HG03039 (cell line): ENCODE results near the gene CYP11A1.

ENCODE experiments used
- ATAC-seq: cut with Tn5 transposase; IDR thresholded peaks from one replicate; pipeline ENCODE4 v1.9.1; 2021; ENCODE audit warnings: mild to moderate bottlenecking, moderate library complexity; ENCODE audit not compliant: unreplicated experiment

CYP11A1 gene

DNA sequence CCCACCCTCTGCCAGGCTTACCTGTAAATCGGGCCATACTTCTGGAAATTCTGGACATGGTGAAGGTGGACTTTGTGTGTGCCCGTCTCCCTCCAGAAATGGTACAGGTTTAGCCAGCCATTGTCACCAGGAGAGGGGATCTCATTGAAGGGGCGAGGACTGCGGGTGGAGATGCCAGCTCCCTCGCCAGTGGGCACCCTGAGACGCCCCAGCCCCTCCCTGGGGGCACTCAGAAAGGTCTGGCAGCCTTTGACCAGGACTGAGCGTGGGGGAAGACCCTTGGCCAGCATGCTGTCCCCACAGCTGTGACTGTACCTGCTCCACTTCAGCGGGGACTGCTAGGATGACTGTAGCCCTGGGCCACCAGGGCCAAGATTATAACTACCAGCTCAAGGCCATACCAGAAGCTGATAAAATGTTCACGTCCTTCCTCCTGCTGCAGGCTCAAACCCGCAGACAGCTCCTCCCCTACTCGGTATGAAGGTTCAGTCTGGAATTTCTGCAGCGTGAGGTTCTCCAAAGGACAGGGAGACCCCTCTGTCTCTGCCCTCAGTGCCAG lies at the start of gene CYP11A1:
Gene CYP11A1, minus strand, starts transcription at position 351 of the 559 bp plus-strand sequence. Its CDS starts 61 bp downstream, at position 290.
- no peak for ATAC-seq

GRCh38 chr15:74417225-74417624 lies 49.8 kb upstream of the CYP11A1 start:
- ATAC-seq: no peak

GRCh38 chr15:74415966-74416916 lies 48.8 kb upstream of the CYP11A1 start:
- no peak for ATAC-seq

- no peak for ATAC-seq
These were observed 47.3 kb upstream of the CYP11A1 start for GRCh38 chr15:74414603-74415338.

DNA sequence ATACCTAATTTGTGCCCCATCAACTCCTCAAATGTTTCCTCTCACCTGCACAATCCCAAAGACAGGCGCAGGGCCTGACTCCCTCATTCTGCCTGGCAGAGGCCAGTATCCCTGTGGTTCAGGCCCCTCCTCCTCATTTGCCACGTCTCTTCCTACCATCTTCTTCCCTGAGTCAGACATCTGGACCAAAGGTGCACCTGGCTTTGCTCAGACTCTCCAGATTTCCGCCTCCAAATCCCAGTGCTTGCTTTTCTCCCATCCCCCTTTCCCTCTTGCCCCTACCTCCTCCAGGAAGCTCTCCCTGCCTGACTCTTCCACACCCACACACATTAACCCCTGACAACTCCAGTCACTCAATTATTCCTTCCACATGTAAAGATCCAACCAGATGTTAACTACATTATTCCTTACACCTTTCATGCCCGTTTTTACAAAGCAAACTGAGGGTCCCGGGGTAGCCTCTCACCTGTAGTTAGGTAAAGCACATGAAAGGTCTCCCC lies 46.7 kb upstream of the CYP11A1 start:
- no peak for ATAC-seq

- no peak for ATAC-seq
These were observed 46.1 kb upstream of the CYP11A1 start for GRCh38 chr15:74413350-74414080.

GRCh38 chr15:74412159-74412558 lies 44.7 kb upstream of the CYP11A1 start:
- no peak for ATAC-seq

DNA sequence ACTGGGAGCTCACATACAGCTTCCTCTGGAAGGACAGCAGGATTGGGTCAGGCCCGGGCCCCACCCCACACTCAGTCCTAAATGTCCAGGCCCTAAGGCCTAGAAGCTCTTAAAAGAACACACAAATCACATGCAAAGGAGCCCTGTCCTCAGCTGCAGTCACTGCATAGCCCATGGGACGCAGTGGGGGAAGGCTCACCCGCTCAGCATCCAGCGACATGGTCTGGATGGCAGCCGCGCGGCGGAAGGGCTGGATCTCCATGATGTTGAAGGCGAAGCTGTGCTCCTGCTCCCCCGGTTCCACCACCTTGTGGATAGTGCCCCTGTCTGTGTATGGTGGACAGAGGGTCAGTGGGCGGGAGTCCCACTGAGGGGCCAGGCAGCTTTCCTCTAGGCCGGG lies 44.2 kb upstream of the CYP11A1 start:
- ATAC-seq: no peak

- no peak for ATAC-seq
These were observed 43.1 kb upstream of the CYP11A1 start for GRCh38 chr15:74410502-74410901.

DNA sequence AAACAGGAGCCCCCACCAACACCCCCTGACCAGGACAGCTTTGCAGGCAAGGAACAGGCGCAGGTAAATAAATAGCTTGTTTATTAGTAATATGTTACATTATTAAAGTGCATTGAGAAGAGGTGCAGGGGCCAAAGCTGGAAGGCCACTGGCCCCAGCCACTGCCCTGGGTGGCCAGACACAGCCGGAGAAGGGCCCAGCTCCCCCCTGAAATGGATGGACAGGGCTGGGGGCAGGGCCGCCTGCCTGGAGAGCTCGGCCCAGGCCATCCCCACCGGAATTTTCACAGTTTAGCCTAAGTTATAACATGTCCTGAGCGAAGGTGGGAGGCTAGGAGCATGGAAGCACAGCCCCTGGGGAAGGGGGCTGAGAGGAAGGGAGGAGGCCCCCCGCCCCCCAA lies 41.8 kb upstream of the CYP11A1 start:
- no peak for ATAC-seq

GRCh38 chr15:74408815-74409214 lies 41.4 kb upstream of the CYP11A1 start:
- no peak for ATAC-seq

GRCh38 chr15:74408385-74408784 lies 40.9 kb upstream of the CYP11A1 start:
- ATAC-seq: no peak

DNA sequence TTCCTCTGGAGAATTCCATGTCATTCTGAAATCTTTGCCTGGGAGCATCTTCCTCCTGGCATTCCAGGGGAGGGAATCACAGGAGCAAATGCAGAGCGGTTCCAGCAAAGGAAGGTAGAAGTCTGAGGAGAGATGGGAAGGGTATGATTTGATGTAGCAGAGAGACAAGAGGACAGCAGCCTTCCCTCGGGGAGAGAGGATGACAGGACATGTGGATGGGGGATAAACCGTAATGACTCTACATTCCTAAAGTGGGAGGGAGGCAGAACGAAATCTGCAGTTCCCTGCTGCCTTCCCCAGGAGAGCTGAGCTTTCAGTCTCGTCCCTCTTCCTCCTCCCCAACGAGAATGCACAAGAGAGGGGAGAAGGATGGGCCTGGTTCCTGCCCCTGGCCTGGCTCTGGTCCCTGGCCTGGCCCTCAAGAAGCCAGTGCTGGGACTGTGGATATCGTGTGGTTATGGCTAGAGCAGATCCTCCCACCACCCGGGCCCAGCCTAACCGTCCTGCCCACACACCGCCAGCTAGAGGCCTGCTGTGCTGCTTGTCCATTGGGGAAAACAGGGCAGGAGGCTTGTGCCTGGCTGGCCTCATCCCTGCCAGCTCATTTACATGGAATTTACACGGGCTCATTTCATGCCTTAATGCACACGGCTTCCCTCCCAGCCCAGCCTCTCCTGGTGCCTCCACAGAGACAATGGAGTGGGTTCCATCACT lies 39.7 kb upstream of the CYP11A1 start:
- ATAC-seq: no peak

- no peak for ATAC-seq
These were observed 39.1 kb upstream of the CYP11A1 start for GRCh38 chr15:74406517-74406916.

- no peak for ATAC-seq
These were observed 38.4 kb upstream of the CYP11A1 start for GRCh38 chr15:74405823-74406222.

DNA sequence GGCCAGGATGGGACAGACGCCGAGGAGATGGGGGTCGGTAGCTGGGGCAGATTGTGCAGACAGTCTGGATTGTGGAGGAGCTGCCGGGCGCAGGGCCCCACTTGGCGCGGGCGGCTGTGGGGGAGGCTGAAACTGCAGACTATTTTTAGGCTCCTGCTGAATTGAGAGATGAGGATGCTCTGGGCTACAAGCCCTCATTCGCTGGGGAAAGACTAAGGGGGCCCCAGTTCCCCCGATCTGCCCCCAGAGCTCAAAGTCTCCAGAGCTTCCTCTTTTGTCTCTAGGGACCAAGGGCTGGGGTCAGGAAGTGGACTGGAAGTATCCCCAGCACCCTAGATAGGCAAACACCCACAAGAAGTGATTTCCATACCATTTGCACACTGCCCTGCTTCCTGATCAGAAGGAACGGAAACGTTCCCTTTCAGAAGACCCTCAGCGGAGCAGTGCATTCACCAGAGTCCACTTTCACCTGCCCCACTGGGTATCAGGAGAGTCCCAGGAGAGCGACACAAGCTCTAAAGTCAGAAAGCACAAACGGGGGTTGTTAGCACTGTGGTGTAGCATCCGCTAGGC lies 36.6 kb upstream of the CYP11A1 start:
- ATAC-seq: no peak

- no peak for ATAC-seq
These were observed 36.1 kb upstream of the CYP11A1 start for GRCh38 chr15:74403588-74403919.

DNA sequence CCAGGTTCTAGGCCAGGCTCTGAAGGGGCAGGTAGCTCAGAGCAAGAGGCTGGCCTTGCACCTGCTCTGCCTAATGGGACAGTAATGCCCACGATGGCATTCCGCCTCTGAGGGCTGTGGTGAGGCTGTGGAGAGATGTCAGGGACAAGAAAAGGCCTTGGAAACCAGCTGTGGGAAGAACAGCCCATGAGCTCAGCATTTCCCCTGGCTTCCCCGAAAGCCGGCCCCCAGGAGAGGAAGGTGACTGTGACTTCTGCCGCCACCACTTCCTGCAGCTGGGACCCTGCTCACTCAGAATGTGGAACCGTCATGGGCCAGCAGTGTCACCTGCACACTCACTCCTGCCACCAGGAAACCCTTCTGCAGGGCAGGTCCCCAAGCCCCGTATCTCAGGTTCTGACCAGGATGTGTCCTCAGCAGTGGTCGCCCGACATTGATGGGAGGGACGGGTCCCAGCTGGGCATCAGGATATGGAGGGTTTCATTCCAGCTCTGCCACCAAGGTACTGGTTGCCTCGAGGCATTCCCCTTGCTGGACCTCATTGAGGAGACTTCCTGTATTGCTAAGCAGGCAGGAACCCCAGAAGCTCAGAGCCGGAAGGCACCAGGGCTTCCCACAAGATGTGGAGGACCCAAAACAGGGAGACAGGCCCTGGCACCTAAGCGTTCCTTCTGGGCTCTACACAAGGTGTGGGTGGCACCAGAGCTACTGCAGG lies 35.6 kb upstream of the CYP11A1 start:
- no peak for ATAC-seq

DNA sequence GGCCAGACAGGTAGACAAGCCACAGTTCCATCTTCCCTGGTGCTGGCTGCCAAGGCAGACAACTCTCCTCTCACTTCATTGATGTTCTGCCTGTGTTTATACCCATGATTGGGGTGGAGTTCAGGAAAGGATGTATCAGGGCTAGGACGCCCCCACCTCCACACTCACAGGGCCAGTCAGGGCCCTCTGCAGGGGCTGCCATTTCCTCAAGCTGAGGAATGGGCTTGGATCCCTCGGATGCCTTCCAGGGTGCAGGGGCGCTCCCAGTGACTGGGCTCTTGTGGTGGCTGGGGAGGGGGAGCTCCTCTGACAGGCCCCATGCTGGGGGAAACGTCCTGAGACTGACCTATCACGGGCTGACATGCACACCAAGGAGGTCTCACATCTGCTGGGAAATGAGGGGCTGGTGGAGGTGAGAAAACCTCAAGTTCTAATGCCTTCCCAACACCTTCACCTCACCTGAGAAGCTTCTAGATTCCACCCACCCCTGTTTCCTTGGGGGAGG lies 34.9 kb upstream of the CYP11A1 start:
- ATAC-seq: no peak
